GM12891 (cell line): ENCODE measurements around the gene PUM1.
"Not testable (repeated sequence)": the region's sequence is repeated elsewhere in the genome, so short reads cannot be mapped to it uniquely, and the experiment has no call there.

Source experiments
- PAX5 ChIP-seq: IDR thresholded peaks from 2 replicates; pipeline ENCODE4 v1.6.1; 2011; ENCODE audit warnings: low read length, moderate library complexity, mild to moderate bottlenecking; ENCODE audit not compliant: insufficient read depth, severe bottlenecking
- POLR2A ChIP-seq: IDR thresholded peaks from 2 replicates; pipeline ENCODE4 v1.6.1; 2011; ENCODE audit warnings: low read depth, low read length, control low read depth
- POLR2AphosphoS5 ChIP-seq: IDR thresholded peaks from 2 replicates; pipeline ENCODE4 v1.6.1; 2011; ENCODE audit warnings: low read depth, low read length, control low read depth
- TAF1 ChIP-seq: IDR thresholded peaks from 2 replicates; pipeline ENCODE4 v1.6.1; 2011; ENCODE audit warnings: low read depth, low read length, control low read depth

DNA sequence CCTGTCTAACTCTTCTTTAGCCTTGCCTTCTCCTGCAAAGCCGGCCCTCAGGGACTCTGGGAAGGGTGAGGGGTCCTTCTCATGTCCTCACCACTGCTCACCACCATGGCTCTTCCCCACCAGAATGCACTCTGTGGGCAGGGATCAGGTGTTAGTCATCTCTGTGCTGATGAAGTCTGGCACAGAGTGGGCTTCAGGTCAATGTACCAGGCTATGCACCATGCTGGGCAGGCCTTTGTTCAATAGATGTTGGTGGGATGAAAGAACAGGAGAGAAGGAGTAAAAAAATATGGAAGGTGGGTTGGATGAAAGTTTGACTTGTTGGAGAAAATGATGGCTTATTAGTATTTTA, 116.1 kb downstream of the PUM1 start:
- not testable (repeated sequence) for TF ChIP-seq TAF1, POLR2AphosphoS5, POLR2A, PAX5
